ENCODE data around the gene FRMD3.

- TF ChIP-seq POLR2A (IDR thresholded peaks at IDR 0.05) (no peak), CTCF (IDR thresholded peaks at IDR 0.05) (no peak)
These were observed 251.2 kb downstream of the FRMD3 start for GRCh38 chr9:83287021-83287420.

All from lower leg skin (tissue), 3 donors.